CD4-positive, alpha-beta memory T cell (primary cell): ENCODE results near the gene EVX2. TPM values are rescaled to one million over a fixed set of nuclear protein-coding genes. Genes with fewer than 3 reads are reported as not detected.

ENCODE experiments used
- CTCF ChIA-PET: fragments of 350-600 bp; sonication (Branson Sonifier 250); formaldehyde crosslinking; loops from one replicate; lab custom pipeline; 2021; ENCODE audit warnings: inconsistent platforms; ENCODE audit not compliant: partially characterized antibody; lab: Charles Lee
- POLR2A ChIA-PET: fragments of 350-600 bp; sonication (Branson Sonifier 250); formaldehyde crosslinking; loops from one replicate; lab custom pipeline; 2021; ENCODE audit not compliant: partially characterized antibody; lab: Charles Lee
- DNase-seq, 5 donors: peaks; one replicate each; pipeline versions ENCODE4 v3.0.0 to v3.0.0-alpha.2; 2020 to 2022; ENCODE audit warnings: mixed read lengths in 1 of 5
- H3K27ac ChIP-seq: one replicate; pipeline ENCODE4 v1.7.0; 2013; ENCODE audit warnings: low read depth, low read length
- H3K27me3 ChIP-seq: 2 replicates; pipeline ENCODE4 v1.7.0; 2013; ENCODE audit warnings: mild to moderate bottlenecking, low read length, moderate library complexity; ENCODE audit not compliant: insufficient read depth
- H3K36me3 ChIP-seq: 2 replicates; pipeline ENCODE4 v1.7.0; 2013; ENCODE audit warnings: mild to moderate bottlenecking, low read length, moderate library complexity; ENCODE audit not compliant: insufficient read depth
- H3K4me1 ChIP-seq: 2 replicates; pipeline ENCODE4 v1.7.0; 2013; ENCODE audit warnings: mild to moderate bottlenecking, low read length, moderate library complexity; ENCODE audit not compliant: insufficient read depth
- H3K4me3 ChIP-seq, 2 donors: one replicate each; pipeline ENCODE4 v1.7.0; 2013; ENCODE audit warnings: low read length in 2 of 2, mild to moderate bottlenecking in 1 of 2
- H3K9me3 ChIP-seq, 2 donors: one replicate each; pipeline ENCODE4 v1.7.0; 2013; ENCODE audit warnings: low read length in 2 of 2, control low read depth in 1 of 2; ENCODE audit not compliant: control insufficient read depth in 1 of 2
- H3K27ac Mint-ChIP-seq, 7 donors: one replicate each; pipeline ENCODE4 v1.8.0; 2020 to 2021; ENCODE audit warnings: mixed read lengths in 7 of 7, mild to moderate bottlenecking in 6 of 7, inconsistent platforms in 3 of 7, moderate library complexity in 3 of 7
- H3K27me3 Mint-ChIP-seq, 2 donors: one replicate each; pipeline ENCODE4 v1.8.0; 2020 to 2021; ENCODE audit warnings: mixed read lengths in 2 of 2
- H3K36me3 Mint-ChIP-seq, 2 donors: one replicate each; pipeline ENCODE4 v1.8.0; 2020 to 2021; ENCODE audit warnings: mixed read lengths in 2 of 2, inconsistent platforms in 1 of 2, mild to moderate bottlenecking in 1 of 2
- H3K4me1 Mint-ChIP-seq, 4 donors: one replicate each; pipeline ENCODE4 v1.8.0; 2020 to 2021; ENCODE audit warnings: mixed read lengths in 4 of 4, mild to moderate bottlenecking in 1 of 4
- H3K4me3 Mint-ChIP-seq, 8 donors: one replicate each; pipeline ENCODE4 v1.8.0; 2020 to 2021; ENCODE audit warnings: mixed read lengths in 8 of 8, mild to moderate bottlenecking in 7 of 8, moderate library complexity in 6 of 8, inconsistent platforms in 3 of 8
- H3K9me3 Mint-ChIP-seq, 8 donors: one replicate each; pipeline ENCODE4 v1.8.0; 2020 to 2021; ENCODE audit warnings: mixed read lengths in 8 of 8, mild to moderate bottlenecking in 5 of 8, inconsistent platforms in 3 of 8, moderate library complexity in 1 of 8
- intact Hi-C: fragments of 100-400 bp; cut with micrococcal nuclease; formaldehyde crosslinking; loops from one replicate; pipeline ENCODE4 v1.15.1; 2023
- polyA plus RNA-seq, 2 donors: library from polyadenylated mRNA; unstranded; fragments of 300-500 nt; fragmentation: Illumina TruSeq; gene quantifications; one replicate each; pipeline ENCODE4 v1.2.3, GENCODE V29; 2021
- total RNA-seq, 2 experiments: library from RNA; stranded (reverse); gene quantifications; one replicate each; pipeline ENCODE4 v1.2.3, GENCODE V29; 2021

The EVX2 gene
- total and polyA plus RNA-seq, 4 experiments from 2014 or later, result not detected

DNA sequence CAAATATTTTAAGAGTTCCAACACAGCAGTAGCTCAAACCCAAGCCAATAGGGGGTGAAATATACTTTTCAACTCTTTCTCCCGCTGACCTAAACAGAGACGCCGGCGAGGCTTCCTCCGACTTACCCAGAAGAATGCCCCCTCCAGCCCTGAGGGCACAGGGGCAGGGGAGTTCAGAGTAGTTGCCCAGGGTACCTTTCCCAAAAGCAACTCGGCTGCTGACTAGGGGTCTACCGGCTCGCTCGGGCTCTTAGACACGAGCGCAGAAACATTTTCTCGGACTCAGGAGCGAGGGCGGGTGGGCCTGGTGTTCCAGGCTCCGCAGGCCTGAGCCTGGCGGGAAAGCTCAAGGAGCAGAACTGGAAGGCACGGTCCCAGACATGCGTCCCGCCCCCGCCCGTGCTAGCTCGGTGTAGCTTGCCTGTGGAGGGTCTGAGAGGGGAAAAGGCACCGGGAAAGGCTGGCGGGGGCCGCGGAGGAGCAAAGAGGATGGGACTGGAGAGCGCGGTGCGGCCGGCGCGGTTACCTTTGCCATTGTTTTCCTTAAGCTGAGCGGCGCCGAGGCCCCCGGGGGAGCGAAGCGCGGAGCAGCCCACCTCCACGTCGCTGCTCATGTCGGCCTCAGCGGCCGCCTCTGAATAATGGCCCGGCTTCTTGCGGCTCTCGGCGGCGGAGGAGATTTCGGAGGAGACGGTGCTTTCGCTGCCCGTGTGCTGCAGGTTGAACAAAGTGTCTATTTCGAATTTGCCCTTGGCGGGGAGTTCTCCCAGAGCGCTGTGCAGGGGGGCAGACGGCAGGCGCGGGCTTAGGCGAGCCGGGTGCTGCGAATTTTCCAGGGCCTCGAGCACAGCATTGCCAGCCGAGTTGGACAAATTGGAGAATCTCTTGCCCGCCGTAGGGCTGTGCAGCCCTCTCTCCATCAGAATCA, 674 bp downstream of the EVX2 start:
- Histone ChIP-seq H3K27ac (no peak overlapping the region), H3K4me3 (no peak overlapping the region), H3K27me3 (peaks cover 91% of the 10 kb centered on the region), H3K9me3 (no peaks in the 10 kb centered on the region), H3K36me3 (no peaks in the 10 kb centered on the region), H3K4me1 (peaks cover 4% of the 10 kb centered on the region)
- Mint-ChIP-seq H3K9me3 (peaks cover 3 to 84% (median 59%) of the 10 kb centered on the region in 8 donors), H3K36me3 (peaks cover 0 to 17% of the 10 kb centered on the region in 2 donors), H3K27me3 (peaks cover 60 to 68% of the 10 kb centered on the region in 2 donors), H3K27ac (peak overlapping the region in 6 of 7 donors; percentile 13 to 96 (median 84)), H3K4me1 (peaks cover 4 to 43% (median 13%) of the 10 kb centered on the region in 4 donors), H3K4me3 (peak overlapping the region in 7 of 8 donors; percentile 36 to 74 (median 57))
- ChIA-PET POLR2A (no interaction called here), CTCF (interaction anchor here (0.7 kb wide), 1 partner anchor 11 kb away, joined by 3 read pairs; no protein-coding TSS in a partner anchor)
- intact Hi-C loops, result no loop called here
- DNase-seq, result no peak

DNA sequence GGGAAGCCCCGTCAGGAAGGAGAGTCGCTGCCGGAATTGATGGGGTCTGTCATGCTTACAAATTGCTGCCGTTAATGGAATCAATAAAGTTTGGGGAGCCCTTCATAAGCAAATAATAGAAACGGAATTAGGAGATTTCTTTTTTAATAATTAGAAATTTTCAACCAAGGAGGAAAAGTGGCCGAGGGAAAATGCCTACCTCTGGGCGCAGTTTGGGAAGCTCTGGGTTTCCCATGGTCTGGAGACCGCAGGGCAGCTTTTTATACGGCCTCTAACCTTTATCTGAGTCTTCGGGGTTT, 1.3 kb downstream of the EVX2 start:
- H3K27ac Mint-ChIP-seq, result peak overlapping the region in 5 of 7 donors; percentile 13 to 96 (median 87)
- H3K4me1 Mint-ChIP-seq, result peaks cover 4 to 40% (median 11%) of the 10 kb centered on the region in 4 donors
- no peaks in the 10 kb centered on the region for H3K4me1 ChIP-seq
- peak overlapping the region in 5 of 8 donors; percentile 17 to 57 (median 41) for H3K4me3 Mint-ChIP-seq
- DNase-seq, result peak in 1 of 5 donors; percentile 27
- peaks cover 57 to 63% of the 10 kb centered on the region in 2 donors for H3K27me3 Mint-ChIP-seq
- ChIA-PET POLR2A (no interaction called here), CTCF (interaction anchor here (0.7 to 1.2 kb wide), 2 partner anchors 11 to 44 kb away, joined by 3 read pairs; no protein-coding TSS in a partner anchor)
- H3K36me3 Mint-ChIP-seq, result peaks cover 0 to 17% of the 10 kb centered on the region in 2 donors
- H3K9me3 Mint-ChIP-seq, result peaks cover 3 to 78% (median 60%) of the 10 kb centered on the region in 8 donors
- intact Hi-C loops, result no loop called here
- H3K4me3 ChIP-seq, result no peak overlapping the region
- H3K9me3 ChIP-seq, result no peaks in the 10 kb centered on the region
- no peak overlapping the region for H3K27ac ChIP-seq
- H3K36me3 ChIP-seq, result no peaks in the 10 kb centered on the region
- H3K27me3 ChIP-seq, result peaks cover 86% of the 10 kb centered on the region

DNA sequence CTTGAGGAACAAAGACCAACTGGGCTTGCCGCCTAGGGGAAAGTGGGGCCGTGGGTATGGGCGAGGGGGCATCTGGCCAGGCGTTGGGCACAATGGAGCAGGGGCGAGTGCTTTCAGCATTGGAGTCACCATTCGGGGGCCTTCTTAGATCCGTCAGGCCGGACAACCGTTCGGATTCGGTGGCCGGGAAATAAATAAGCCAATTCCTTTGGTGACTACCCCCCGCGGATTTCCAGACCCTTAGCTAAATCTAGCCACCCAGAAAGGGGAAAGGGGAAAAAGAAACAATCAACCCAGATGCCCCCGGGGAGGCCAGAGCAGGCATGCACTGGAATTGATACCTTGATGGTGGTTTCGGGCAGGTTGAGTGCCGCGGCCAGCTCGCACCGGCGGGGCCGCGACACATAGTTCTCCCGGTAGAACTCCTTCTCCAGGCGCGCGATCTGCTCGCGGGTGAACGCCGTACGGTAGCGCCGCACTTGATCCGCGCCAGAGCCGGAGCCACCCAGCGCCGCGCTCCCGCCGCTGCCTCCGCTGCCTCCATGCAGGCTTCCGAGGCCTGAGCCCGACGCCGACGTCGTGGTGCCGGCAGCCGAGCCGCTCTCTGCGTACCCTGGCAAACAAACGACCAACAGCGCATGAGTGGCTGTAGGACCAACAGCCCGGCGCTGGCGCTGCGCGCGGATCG, 1.8 kb downstream of the EVX2 start:
- POLR2A ChIA-PET, result no interaction called here
- H3K4me3 ChIP-seq, result no peak overlapping the region
- H3K27me3 ChIP-seq, result peaks cover 87% of the 10 kb centered on the region
- Mint-ChIP-seq H3K4me1 (peaks cover 4 to 39% (median 11%) of the 10 kb centered on the region in 4 donors), H3K4me3 (peak overlapping the region in 5 of 8 donors; percentile 24 to 70 (median 57)), H3K27ac (peak overlapping the region in 5 of 7 donors; percentile 82 to 96 (median 90)), H3K9me3 (peaks cover 3 to 76% (median 58%) of the 10 kb centered on the region in 8 donors), H3K27me3 (peaks cover 57 to 64% of the 10 kb centered on the region in 2 donors), H3K36me3 (peaks cover 0 to 17% of the 10 kb centered on the region in 2 donors)
- H3K36me3 ChIP-seq, result no peaks in the 10 kb centered on the region
- CTCF ChIA-PET, result interaction anchor here (0.7 to 1.2 kb wide), 2 partner anchors 12 to 45 kb away, joined by 3 read pairs; no protein-coding TSS in a partner anchor
- peak in 1 of 5 donors; percentile 38 for DNase-seq
- no peak overlapping the region for H3K27ac ChIP-seq
- no peaks in the 10 kb centered on the region for H3K4me1 ChIP-seq
- intact Hi-C loops, result no loop called here
- no peaks in the 10 kb centered on the region for H3K9me3 ChIP-seq

- Histone ChIP-seq H3K27ac (no peak overlapping the region), H3K9me3 (no peaks in the 10 kb centered on the region), H3K4me3 (no peak overlapping the region), H3K4me1 (no peaks in the 10 kb centered on the region), H3K27me3 (peaks cover 87% of the 10 kb centered on the region), H3K36me3 (no peaks in the 10 kb centered on the region)
- Mint-ChIP-seq H3K36me3 (peaks cover 0 to 17% of the 10 kb centered on the region in 2 donors), H3K27me3 (peaks cover 55 to 60% of the 10 kb centered on the region in 2 donors), H3K27ac (peak overlapping the region in 6 of 7 donors; percentile 30 to 92 (median 90)), H3K9me3 (peaks cover 4 to 71% (median 56%) of the 10 kb centered on the region in 8 donors), H3K4me1 (peaks cover 3 to 33% (median 10%) of the 10 kb centered on the region in 4 donors), H3K4me3 (peak overlapping the region; percentile 30 to 70 (median 60))
- POLR2A ChIA-PET, result no interaction called here
- peak in 1 of 5 donors; percentile 21 for DNase-seq
- CTCF ChIA-PET, result interaction anchor here (1.2 kb wide), 1 partner anchor 45 kb away, joined by 3 read pairs; no protein-coding TSS in a partner anchor
- intact Hi-C loops, result no loop called here
Measured at GRCh38 chr2:176081376-176081836, 2.4 kb downstream of the EVX2 start.

DNA sequence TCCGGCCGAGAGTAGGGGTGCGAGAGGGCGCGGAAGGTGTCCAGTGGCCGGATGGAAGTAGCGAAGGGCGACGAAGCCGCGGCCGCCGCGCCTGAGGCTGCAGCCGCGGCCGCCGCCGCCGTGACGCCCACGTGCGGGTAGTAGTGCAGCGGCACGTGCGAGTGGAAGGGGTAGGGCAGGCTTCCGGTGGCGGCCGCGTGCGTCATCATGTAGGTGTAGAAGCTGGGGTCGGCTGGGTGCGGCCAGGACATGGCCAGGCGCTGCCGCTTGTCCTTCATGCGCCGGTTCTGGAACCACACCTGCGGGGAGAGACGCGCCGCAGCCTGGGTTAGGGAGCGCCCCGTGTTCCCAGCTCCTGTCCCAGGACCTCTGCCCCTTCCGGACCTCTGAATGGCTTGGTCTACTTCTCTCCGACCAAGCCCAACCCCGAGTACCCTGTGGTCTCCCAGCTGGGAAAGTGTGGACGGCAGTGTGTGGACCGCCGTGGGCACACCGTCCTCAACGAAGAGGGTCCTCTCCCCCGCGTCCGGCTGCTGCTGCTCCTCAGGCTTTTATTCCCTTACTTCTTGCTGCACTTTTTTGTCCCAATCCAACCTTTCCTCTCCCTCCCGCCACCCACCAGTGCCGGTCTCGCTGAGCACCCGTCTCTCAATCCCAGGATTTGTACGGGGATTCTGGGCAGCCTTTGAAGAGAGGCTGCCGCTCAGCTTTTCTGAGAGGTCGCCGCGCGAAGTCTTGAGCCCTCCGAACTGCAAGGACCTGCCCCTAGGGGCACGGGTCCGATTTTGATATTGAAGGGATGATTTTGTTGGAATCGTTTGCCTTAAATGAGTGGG, 3.0 kb downstream of the EVX2 start:
- Mint-ChIP-seq H3K4me1 (peaks cover 3 to 31% (median 9%) of the 10 kb centered on the region in 4 donors), H3K27ac (peak overlapping the region in 5 of 7 donors; percentile 82 to 92 (median 91)), H3K36me3 (peaks cover 0 to 17% of the 10 kb centered on the region in 2 donors), H3K9me3 (peaks cover 4 to 73% (median 60%) of the 10 kb centered on the region in 8 donors), H3K4me3 (peak overlapping the region; percentile 30 to 68 (median 58)), H3K27me3 (peaks cover 57 to 63% of the 10 kb centered on the region in 2 donors)
- DNase-seq, result no peak
- ChIA-PET POLR2A (no interaction called here), CTCF (no interaction called here)
- Histone ChIP-seq H3K27ac (no peak overlapping the region), H3K27me3 (peaks cover 85% of the 10 kb centered on the region), H3K9me3 (no peaks in the 10 kb centered on the region), H3K4me3 (no peak overlapping the region), H3K4me1 (no peaks in the 10 kb centered on the region), H3K36me3 (no peaks in the 10 kb centered on the region)
- intact Hi-C loops, result no loop called here

GRCh38 chr2:176079831-176080539, 3.8 kb downstream of the EVX2 start:
- no peak overlapping the region for H3K4me3 ChIP-seq
- H3K36me3 Mint-ChIP-seq, result peaks cover 0 to 16% of the 10 kb centered on the region in 2 donors
- peaks cover 62 to 63% of the 10 kb centered on the region in 2 donors for H3K27me3 Mint-ChIP-seq
- no peaks in the 10 kb centered on the region for H3K9me3 ChIP-seq
- H3K27me3 ChIP-seq, result peaks cover 85% of the 10 kb centered on the region
- H3K4me1 ChIP-seq, result no peaks in the 10 kb centered on the region
- H3K9me3 Mint-ChIP-seq, result peaks cover 4 to 70% (median 65%) of the 10 kb centered on the region in 8 donors
- H3K27ac Mint-ChIP-seq, result peak overlapping the region in 4 of 7 donors; percentile 90 to 95 (median 92)
- H3K4me1 Mint-ChIP-seq, result peaks cover 3 to 24% (median 9%) of the 10 kb centered on the region in 4 donors
- no peaks in the 10 kb centered on the region for H3K36me3 ChIP-seq
- ChIA-PET POLR2A (no interaction called here), CTCF (no interaction called here)
- H3K27ac ChIP-seq, result no peak overlapping the region
- intact Hi-C loops, result loop anchor here (2.0 to 5.0 kb wide), 3 partner anchors 17 to 78 kb away; partner anchors contain the start of gene LNPK
- H3K4me3 Mint-ChIP-seq, result peak overlapping the region in 6 of 8 donors; percentile 64 to 82 (median 72)
- DNase-seq, result peak in 1 of 5 donors; percentile 24
